ENCODE results near the gene CACNA1C.

The CACNA1C gene

DNA sequence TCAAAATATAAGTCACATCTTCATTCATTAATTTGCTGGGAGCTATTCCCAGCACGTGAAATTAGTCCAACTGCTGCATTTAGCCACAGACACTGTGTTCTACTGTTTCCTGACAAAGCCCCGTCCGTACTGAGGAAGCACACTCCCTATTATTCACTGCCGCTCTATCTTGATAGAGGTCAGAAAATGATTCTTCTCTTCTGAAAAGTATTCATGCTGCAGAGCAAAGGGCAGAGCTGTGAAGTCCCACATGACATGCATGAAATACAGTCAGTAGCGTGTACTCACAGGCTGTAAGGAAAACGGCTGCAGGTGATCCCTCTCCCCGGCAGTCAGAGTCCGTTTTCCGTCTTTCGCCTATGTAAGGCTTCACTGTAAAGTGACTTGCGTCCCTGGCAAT, 439.4 kb downstream of the CACNA1C start:
- no peak for FAIRE-seq

- no peak for FAIRE-seq
These were observed 440.3 kb downstream of the CACNA1C start for GRCh38 chr12:2493086-2493485.

- no peak for FAIRE-seq
These were observed 441.9 kb downstream of the CACNA1C start for GRCh38 chr12:2494486-2495192.

- FAIRE-seq, result no peak
These were observed 442.8 kb downstream of the CACNA1C start for GRCh38 chr12:2495417-2496112.

DNA sequence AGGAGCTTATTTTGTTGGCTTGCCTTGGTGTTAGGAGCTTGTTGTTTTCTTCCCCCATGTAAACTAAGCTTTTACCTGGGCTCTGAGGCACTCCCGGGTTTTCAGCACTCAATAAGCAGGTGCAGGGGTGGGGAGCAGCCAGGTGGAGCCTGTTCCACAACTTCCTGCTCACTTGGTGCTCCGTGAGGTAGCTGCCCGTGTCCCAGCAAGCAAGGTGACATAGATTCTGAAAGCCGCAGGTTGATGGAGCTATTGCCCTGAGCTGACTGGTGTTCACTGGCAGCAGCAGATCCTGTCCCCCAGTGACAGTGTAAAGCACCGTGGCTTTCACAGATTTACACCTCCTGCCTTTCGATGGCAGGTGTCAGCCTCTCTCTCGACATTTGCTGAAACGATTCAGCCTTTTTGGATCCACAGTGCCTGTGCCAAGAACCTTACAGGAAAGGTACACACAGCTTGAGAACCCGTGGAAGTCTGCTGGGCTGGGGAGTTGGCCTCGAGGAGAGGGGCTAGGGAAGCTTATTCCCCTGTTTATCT, 446.2 kb downstream of the CACNA1C start:
- no peak for FAIRE-seq

GRCh38 chr12:2501464-2502191, 448.8 kb downstream of the CACNA1C start:
- FAIRE-seq, result no peak

DNA sequence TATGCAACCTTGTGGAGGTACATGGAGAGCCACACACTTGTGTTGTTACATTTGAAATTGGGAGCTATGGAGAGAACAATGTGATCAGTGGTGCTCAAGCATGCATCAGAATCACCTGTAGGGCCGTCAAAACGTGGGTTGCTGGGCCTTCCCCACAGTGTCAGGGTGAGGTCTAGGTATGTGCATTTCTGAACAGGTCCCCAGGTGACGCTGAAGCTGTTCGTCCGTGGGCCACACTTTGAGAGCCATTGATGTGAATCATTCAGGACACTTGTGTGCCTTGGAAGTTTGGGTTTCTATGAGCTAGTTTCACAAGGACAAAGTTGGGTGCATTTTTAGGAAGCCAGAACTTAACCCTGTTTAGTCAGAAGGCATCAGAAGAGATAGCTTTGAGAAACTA, 450.2 kb downstream of the CACNA1C start:
- no peak for FAIRE-seq

DNA sequence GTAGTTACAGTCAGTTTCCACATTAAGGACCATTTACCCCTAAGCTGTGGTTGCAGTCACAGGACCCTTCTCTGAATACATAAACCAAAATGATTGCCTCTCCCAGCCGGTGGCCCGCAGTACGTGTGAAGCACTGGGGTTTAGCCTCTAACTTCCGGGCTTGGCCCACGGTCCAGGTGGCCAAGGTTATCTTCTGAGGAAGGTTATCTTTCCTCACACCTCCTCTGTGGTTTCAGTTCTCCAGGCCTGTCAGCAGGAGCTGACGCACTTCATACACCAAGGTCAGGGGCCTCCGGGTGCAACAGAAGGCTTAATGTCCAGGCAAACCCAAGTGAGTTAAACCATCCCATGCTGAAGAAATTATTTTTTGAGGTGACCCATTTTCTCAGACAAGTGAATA, 451.0 kb downstream of the CACNA1C start:
- no peak for FAIRE-seq

DNA sequence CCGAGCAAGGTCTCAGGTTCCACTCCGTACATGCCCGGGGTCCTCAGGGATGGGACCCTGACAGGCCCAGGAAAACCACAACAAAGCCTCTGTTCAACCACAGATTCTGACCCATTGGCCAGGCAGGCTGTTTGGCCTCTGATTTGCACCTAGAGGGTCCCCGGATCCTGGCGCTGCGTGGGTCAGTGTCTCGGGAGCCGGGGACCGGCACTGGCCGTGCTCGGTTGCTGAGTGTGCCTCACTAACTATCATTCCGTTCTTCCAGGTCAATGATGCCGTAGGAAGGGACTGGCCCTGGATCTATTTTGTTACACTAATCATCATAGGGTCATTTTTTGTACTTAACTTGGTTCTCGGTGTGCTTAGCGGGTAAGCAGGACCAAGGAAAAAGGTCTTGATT, 451.8 kb downstream of the CACNA1C start:
- no peak for FAIRE-seq

GRCh38 chr12:2507814-2508213, 455.0 kb downstream of the CACNA1C start:
- FAIRE-seq, result no peak

DNA sequence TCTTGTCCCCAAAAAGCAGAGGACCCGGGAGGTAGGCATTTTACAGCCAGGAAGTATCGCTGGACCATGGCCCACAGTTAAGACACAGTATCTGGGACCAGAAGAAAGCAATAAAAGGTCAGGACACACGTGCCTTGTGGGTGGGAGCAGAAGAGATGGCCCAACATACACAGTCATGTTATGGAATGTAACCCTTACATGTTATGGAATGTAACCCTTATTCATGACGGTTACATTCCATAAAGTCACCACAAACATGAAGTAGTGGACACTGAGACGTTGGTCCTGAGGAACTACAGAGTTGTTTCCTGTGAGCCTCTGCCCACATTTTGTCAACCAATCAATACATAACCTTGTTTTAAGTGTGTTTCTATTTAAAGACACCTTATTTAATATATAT, 456.4 kb downstream of the CACNA1C start:
- FAIRE-seq, result no peak

- no peak for FAIRE-seq
These were observed 457.3 kb downstream of the CACNA1C start for GRCh38 chr12:2510045-2510444.

- FAIRE-seq, result no peak
These were observed 460.6 kb downstream of the CACNA1C start for GRCh38 chr12:2513141-2514037.

- no peak for FAIRE-seq
These were observed 461.2 kb downstream of the CACNA1C start for GRCh38 chr12:2514038-2514340.

DNA sequence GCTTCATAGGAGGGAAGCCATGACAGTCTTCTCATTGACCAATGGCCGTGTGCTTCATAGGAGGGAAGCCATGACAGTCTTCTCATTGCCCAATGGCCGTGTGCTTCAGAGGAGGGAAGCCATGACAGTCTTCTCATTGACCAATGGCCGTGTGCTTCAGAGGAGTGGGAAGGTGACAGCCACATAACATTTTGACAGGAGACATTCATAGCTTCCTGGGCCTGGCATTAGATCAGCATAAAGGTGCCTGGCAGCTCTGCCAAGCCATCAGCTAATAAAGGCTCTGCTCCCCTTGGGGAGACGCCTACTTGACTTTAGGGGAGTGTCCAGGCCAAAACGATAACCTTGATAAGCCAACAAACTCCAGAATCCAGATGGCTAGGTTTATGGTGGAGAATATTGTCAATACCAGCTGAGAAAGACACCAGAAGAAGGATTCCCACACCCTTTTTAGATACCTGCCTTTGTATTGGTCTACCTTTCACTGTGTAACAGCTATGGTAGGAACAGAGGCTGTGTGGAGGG, 468.0 kb downstream of the CACNA1C start:
- no peak for FAIRE-seq

GRCh38 chr12:2523317-2523716, 470.5 kb downstream of the CACNA1C start:
- no peak for FAIRE-seq

DNA sequence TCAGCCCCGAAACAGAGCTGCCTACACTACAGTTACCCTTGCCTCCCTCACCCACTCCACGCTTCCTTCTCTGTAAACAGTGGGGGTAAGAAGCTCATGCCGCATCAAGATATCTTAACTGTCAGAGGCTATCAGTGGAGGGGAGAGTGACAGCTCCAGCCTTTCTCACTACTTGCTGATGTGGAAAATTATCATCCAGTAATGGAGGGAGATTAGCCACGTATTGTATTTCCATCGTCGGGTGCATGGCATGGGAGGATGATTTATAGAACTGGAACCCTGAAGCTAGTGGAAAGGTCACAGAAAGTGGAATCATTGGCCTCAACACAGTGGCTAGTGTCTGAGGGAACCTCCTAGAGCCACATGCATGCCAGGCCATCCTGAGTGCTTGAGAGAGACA, 471.1 kb downstream of the CACNA1C start:
- no peak for FAIRE-seq

- no peak for FAIRE-seq
These were observed 473.6 kb downstream of the CACNA1C start for GRCh38 chr12:2526371-2526770.

DNA sequence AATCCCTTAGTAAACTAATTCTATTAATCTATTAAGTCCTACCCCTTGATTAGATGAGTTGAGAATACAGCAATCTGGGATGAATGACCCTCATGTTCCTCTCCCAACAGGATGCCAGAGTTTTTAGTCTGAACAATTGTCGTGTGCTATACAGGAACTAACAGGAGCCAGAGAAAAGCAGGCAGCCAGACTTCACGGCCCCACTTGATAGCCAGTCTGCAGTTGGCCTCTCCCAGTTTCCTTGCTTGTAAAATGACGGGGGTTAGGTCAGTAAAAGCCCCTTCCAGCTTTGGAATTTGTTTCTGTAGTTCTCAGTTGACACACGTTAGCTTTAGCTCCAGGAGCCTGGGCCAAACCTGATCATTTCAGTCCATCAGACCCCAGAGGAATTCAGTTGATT, 475.2 kb downstream of the CACNA1C start:
- no peak for FAIRE-seq

- FAIRE-seq, result no peak
These were observed 477.0 kb downstream of the CACNA1C start for GRCh38 chr12:2529807-2530206.

DNA sequence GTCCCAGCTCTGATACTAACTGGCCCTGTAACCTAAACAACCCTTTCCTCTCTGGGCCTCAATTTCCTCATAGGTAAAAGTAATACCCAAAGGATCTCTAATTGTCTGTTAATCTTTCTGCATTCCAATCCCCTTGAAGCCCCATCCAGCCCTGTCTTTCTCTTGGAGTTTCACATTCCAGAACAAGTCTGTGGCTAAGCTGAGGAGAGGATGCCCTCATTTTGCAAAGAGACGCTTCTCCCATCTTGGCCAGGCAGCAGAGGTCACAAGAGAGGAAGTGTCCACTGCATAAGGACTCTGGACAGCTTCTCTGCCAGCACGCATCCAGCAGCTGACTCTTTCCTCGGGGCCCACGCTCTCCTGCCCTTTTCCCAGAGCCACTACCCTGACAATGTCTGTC, 478.6 kb downstream of the CACNA1C start:
- FAIRE-seq, result no peak

- no peak for FAIRE-seq
These were observed 480.2 kb downstream of the CACNA1C start for GRCh38 chr12:2533036-2533435.
